SK-N-SH (cell line): ENCODE measurements around the gene BMP2K. TPM values are rescaled to one million over a fixed set of nuclear protein-coding genes. Genes with fewer than 3 reads are reported as not detected.

Experiments
- CTCF ChIA-PET: fragments of 300-600, 350-600 bp; formaldehyde crosslinking; extraction: SDS; loops from one replicate; lab custom pipeline; 2021; lab: Yijun Ruan, JAX
- POLR2A ChIA-PET: fragments of 350-600 bp; sonication (Branson Sonifier 250); formaldehyde crosslinking; extraction: SDS; loops from one replicate; lab custom pipeline; 2020; ENCODE audit warnings: antibody characterized with exemption, inconsistent platforms; lab: Yijun Ruan, JAX
- DNase-seq: peaks from one replicate; pipeline ENCODE4 v3.0.0; 2012
- H2AFZ ChIP-seq: fragments of 200-600 bp; sonication (generic); 2 replicates; pipeline ENCODE4 v1.8.1; 2016; ENCODE audit warnings: antibody characterized with exemption, mild to moderate bottlenecking, low read depth
- H3F3A ChIP-seq: fragments of 200-600 bp; sonication (generic); replicated peaks from 2 replicates; pipeline ENCODE3; 2016; ENCODE audit warnings: antibody characterized with exemption, mild to moderate bottlenecking; ENCODE audit not compliant: insufficient read depth
- H3K27ac ChIP-seq, 2 experiments: fragments of 200-500 bp in 1 of 2; fragments of 200-600 bp in 1 of 2; sonication (Bioruptor generic) in 1 of 2; sonication (generic), shearing (Covaris generic) in 1 of 2; 2 replicates each; pipeline versions ENCODE4 v1.5.1 to v1.6.1; 2014 to 2016; ENCODE audit warnings: low read depth in 2 of 2, inconsistent platforms in 1 of 2, low read length in 1 of 2, mild to moderate bottlenecking in 1 of 2, mixed read lengths in 1 of 2
- H3K27me3 ChIP-seq: fragments of 200-600 bp; sonication (generic), shearing (Covaris generic); 2 replicates; pipeline ENCODE4 v1.6.1; 2016; ENCODE audit warnings: mixed run types; ENCODE audit not compliant: insufficient read depth
- H3K36me3 ChIP-seq, 2 experiments: fragments of 200-500 bp in 1 of 2; fragments of 200-600 bp in 1 of 2; sonication (Bioruptor generic) in 1 of 2; sonication (generic) in 1 of 2; replicated peaks in 1 of 2; 2 replicates each; pipeline versions ENCODE3 to v1.5.1; 2014 to 2016; ENCODE audit warnings: low read length in 1 of 2, mild to moderate bottlenecking in 1 of 2; ENCODE audit not compliant: insufficient read depth in 2 of 2, control insufficient read depth in 1 of 2
- H3K4me1 ChIP-seq, 2 experiments: fragments of 200-500 bp in 1 of 2; fragments of 200-600 bp in 1 of 2; sonication (Bioruptor generic) in 1 of 2; sonication (generic), shearing (Covaris generic) in 1 of 2; 2 replicates each; pipeline versions ENCODE4 v1.5.1 to v1.6.1; 2014 to 2016; ENCODE audit warnings: low read depth in 1 of 2, low read length in 1 of 2, mixed run types in 1 of 2; ENCODE audit not compliant: insufficient read depth in 2 of 2, control insufficient read depth in 1 of 2
- H3K4me2 ChIP-seq: fragments of 200-600 bp; sonication (generic), shearing (Covaris generic); 2 replicates; pipeline ENCODE4 v1.6.1; 2017; ENCODE audit warnings: mixed run types
- H3K4me3 ChIP-seq, 2 experiments: fragments of 200-500 bp in 1 of 2; fragments of 200-600 bp in 1 of 2; sonication (Bioruptor generic) in 1 of 2; sonication (generic), shearing (Covaris generic) in 1 of 2; 2 replicates each; pipeline versions ENCODE4 v1.5.1 to v1.8.1; 2014 to 2016; ENCODE audit warnings: low read depth in 2 of 2, inconsistent platforms in 1 of 2, low read length in 1 of 2, mild to moderate bottlenecking in 1 of 2, mixed read lengths in 1 of 2, moderate library complexity in 1 of 2
- H3K79me2 ChIP-seq: fragments of 200-600 bp; sonication (generic); 2 replicates; pipeline ENCODE4 v1.8.1; 2017; ENCODE audit warnings: mild to moderate bottlenecking; ENCODE audit not compliant: insufficient read depth
- H3K9ac ChIP-seq: fragments of 200-600 bp; sonication (generic); 2 replicates; pipeline ENCODE4 v1.6.1; 2017; ENCODE audit warnings: mixed run types
- H3K9me2 ChIP-seq: fragments of 200-600 bp; sonication (generic); 2 replicates; pipeline ENCODE4 v1.6.1; 2017; ENCODE audit warnings: mixed run types
- H3K9me3 ChIP-seq: fragments of 200-600 bp; sonication (generic); 2 replicates; pipeline ENCODE4 v1.6.1; 2017; ENCODE audit warnings: mixed run types, mild to moderate bottlenecking, moderate library complexity
- H4K20me1 ChIP-seq: fragments of 200-600 bp; sonication (generic); 2 replicates; pipeline ENCODE4 v1.6.1; 2017; ENCODE audit warnings: mild to moderate bottlenecking, mixed run types; ENCODE audit not compliant: insufficient read depth
- ELF1 ChIP-seq: IDR thresholded peaks from 2 replicates; pipeline ENCODE4 v1.4.0; 2012
- EZH2phosphoT487 ChIP-seq: fragments of 200-600 bp; sonication (generic); IDR thresholded peaks from 2 replicates; pipeline ENCODE4 v1.6.1; 2017; ENCODE audit warnings: low read depth, mixed run types, mild to moderate bottlenecking, antibody characterized with exemption, moderate library complexity, borderline replicate concordance
- GABPA ChIP-seq: IDR thresholded peaks from 2 replicates; pipeline ENCODE4 v1.4.0; 2012; ENCODE audit warnings: low read depth, mild to moderate bottlenecking
- GATA2 ChIP-seq: sonication (generic); formaldehyde crosslinking; IDR thresholded peaks from 2 replicates; pipeline ENCODE4 v1.5.0; 2020; ENCODE audit warnings: mild to moderate bottlenecking, missing genetic modification reagents
- JUND ChIP-seq: IDR thresholded peaks from 2 replicates; pipeline ENCODE4 v1.4.0; 2012
- POLR2AphosphoS5 ChIP-seq: IDR thresholded peaks from 2 replicates; pipeline ENCODE4 v1.6.1; 2012; ENCODE audit warnings: low read depth, low read length
- RXRA ChIP-seq: IDR thresholded peaks from 2 replicates; pipeline ENCODE4 v1.4.0; 2012; ENCODE audit warnings: low read depth, mild to moderate bottlenecking, borderline replicate concordance
- YY1 ChIP-seq: IDR thresholded peaks from 2 replicates; pipeline ENCODE4 v1.4.0; 2012; ENCODE audit warnings: low read depth, mild to moderate bottlenecking
- WGBS: methylation state at CpG from one replicate; pipeline ENCODE4 v1.1.6; 2017; ENCODE audit warnings: low lambda C conversion rate; 5-methylcytosine and 5-hydroxymethylcytosine counted together
- polyA plus RNA-seq, 3 experiments: library from polyadenylated mRNA; depleted of rRNA; stranded (reverse); fragments of >200 nt; gene quantifications; 2 replicates each; pipeline ENCODE4 v1.2.3, GENCODE V29; 2012
- TF ChIP-seq, protein P1 (sequence below): IDR thresholded peaks from 2 replicates; pipeline ENCODE4 v1.4.0; 2012; ENCODE audit warnings: low read depth
- TF ChIP-seq, protein P2 (sequence below): IDR thresholded peaks from 2 replicates; pipeline ENCODE4 v1.6.1; 2012; ENCODE audit warnings: mild to moderate bottlenecking, low read depth, low read length, moderate library complexity
- TF ChIP-seq, protein P3 (sequence below): fragments of 200-600 bp; sonication (generic); IDR thresholded peaks from 2 replicates; pipeline ENCODE4 v1.6.1; 2017; ENCODE audit warnings: antibody characterized with exemption, mild to moderate bottlenecking, moderate library complexity

Gene BMP2K
- polyA plus RNA-seq, 1 of the 3 experiments (the other 2 are of a cell fraction) = 7.2 TPM

GRCh38 chr4:78747475-78747922 is 28.7 kb upstream of the BMP2K start:
- no peaks in the 10 kb centered on the region for H3K36me3 ChIP-seq
- no peaks in the 10 kb centered on the region for H3K27me3 ChIP-seq
- WGBS = 72% methylated on average over 3 of the region's 3 CpGs
- no peak overlapping the region for H3K4me3 ChIP-seq
- H2AFZ ChIP-seq = no peak overlapping the region
- no peak overlapping the region for H3K9ac ChIP-seq
- no peaks in the 10 kb centered on the region for H3K79me2 ChIP-seq
- ChIA-PET POLR2A (no interaction called here), CTCF (no interaction called here)
- H3K27ac ChIP-seq = no peak overlapping the region
- H3F3A ChIP-seq = no peaks in the 10 kb centered on the region
- 0 out of 4 replicates have a peak, but pooled peaks cover 0 to 5% of the 10 kb centered on the region in 2 experiments for H3K4me1 ChIP-seq
- no peak overlapping the region for H3K4me2 ChIP-seq
- no peaks in the 10 kb centered on the region for H3K9me3 ChIP-seq
- no peaks in the 10 kb centered on the region for H4K20me1 ChIP-seq
- TF ChIP-seq EZH2phosphoT487 = no peak
- no peak for TF ChIP-seq JUND
- no peak for DNase-seq
- H3K9me2 ChIP-seq = no peaks in the 10 kb centered on the region

DNA sequence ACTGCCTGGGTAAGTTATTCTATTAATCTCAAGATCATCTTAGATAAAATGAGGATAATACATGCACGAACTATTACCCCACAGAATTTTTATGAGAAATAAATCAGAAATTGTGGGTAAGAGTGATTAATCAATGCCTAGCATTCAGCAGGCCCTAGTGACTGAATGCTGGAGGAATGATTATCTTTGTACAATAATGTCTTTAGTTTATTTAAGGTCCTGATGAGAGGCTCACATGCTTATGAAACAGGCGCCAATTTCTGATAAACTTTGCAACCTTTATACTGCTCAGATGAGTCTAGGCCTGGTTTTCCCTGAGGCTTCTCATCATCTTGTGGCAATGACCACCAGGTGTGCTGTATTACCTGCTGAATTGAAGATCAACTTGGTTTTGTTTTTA is 27.8 kb upstream of the BMP2K start:
- Histone ChIP-seq H3K4me2 (no peak overlapping the region), H4K20me1 (no peaks in the 10 kb centered on the region), H3K4me3 (no peak overlapping the region), H3K9ac (no peak overlapping the region), H3K9me3 (no peaks in the 10 kb centered on the region), H3K27me3 (no peaks in the 10 kb centered on the region), H3F3A (no peaks in the 10 kb centered on the region), H2AFZ (no peak overlapping the region), H3K36me3 (no peaks in the 10 kb centered on the region), H3K79me2 (no peaks in the 10 kb centered on the region), H3K27ac (no peak overlapping the region), H3K4me1 (0 out of 4 replicates have a peak, but pooled peaks cover 0 to 5% of the 10 kb centered on the region in 2 experiments), H3K9me2 (no peaks in the 10 kb centered on the region)
- 78% methylated on average over 2 of the region's 2 CpGs for WGBS
- DNase-seq = no peak
- POLR2A ChIA-PET = no interaction called here
- CTCF ChIA-PET = no interaction called here
- TF ChIP-seq POLR2AphosphoS5 = no peak
- no peak for TF ChIP-seq YY1
- TF ChIP-seq RXRA = no peak
- TF ChIP-seq, protein P1, sequence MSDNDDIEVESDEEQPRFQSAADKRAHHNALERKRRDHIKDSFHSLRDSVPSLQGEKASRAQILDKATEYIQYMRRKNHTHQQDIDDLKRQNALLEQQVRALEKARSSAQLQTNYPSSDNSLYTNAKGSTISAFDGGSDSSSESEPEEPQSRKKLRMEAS = no peak
- no peak for TF ChIP-seq EZH2phosphoT487
- no peak for TF ChIP-seq GABPA
- TF ChIP-seq, protein P2, sequence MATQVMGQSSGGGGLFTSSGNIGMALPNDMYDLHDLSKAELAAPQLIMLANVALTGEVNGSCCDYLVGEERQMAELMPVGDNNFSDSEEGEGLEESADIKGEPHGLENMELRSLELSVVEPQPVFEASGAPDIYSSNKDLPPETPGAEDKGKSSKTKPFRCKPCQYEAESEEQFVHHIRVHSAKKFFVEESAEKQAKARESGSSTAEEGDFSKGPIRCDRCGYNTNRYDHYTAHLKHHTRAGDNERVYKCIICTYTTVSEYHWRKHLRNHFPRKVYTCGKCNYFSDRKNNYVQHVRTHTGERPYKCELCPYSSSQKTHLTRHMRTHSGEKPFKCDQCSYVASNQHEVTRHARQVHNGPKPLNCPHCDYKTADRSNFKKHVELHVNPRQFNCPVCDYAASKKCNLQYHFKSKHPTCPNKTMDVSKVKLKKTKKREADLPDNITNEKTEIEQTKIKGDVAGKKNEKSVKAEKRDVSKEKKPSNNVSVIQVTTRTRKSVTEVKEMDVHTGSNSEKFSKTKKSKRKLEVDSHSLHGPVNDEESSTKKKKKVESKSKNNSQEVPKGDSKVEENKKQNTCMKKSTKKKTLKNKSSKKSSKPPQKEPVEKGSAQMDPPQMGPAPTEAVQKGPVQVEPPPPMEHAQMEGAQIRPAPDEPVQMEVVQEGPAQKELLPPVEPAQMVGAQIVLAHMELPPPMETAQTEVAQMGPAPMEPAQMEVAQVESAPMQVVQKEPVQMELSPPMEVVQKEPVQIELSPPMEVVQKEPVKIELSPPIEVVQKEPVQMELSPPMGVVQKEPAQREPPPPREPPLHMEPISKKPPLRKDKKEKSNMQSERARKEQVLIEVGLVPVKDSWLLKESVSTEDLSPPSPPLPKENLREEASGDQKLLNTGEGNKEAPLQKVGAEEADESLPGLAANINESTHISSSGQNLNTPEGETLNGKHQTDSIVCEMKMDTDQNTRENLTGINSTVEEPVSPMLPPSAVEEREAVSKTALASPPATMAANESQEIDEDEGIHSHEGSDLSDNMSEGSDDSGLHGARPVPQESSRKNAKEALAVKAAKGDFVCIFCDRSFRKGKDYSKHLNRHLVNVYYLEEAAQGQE = no peak
- TF ChIP-seq, protein P3, sequence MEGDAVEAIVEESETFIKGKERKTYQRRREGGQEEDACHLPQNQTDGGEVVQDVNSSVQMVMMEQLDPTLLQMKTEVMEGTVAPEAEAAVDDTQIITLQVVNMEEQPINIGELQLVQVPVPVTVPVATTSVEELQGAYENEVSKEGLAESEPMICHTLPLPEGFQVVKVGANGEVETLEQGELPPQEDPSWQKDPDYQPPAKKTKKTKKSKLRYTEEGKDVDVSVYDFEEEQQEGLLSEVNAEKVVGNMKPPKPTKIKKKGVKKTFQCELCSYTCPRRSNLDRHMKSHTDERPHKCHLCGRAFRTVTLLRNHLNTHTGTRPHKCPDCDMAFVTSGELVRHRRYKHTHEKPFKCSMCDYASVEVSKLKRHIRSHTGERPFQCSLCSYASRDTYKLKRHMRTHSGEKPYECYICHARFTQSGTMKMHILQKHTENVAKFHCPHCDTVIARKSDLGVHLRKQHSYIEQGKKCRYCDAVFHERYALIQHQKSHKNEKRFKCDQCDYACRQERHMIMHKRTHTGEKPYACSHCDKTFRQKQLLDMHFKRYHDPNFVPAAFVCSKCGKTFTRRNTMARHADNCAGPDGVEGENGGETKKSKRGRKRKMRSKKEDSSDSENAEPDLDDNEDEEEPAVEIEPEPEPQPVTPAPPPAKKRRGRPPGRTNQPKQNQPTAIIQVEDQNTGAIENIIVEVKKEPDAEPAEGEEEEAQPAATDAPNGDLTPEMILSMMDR = no peak
- no peak for TF ChIP-seq GATA2 (CRISPR knock-in tag)
- TF ChIP-seq ELF1 = no peak
- TF ChIP-seq, all 33 proteins: peak for 0
